ENCODE measurements around the gene STRA8.

STRA8 gene, protein sequence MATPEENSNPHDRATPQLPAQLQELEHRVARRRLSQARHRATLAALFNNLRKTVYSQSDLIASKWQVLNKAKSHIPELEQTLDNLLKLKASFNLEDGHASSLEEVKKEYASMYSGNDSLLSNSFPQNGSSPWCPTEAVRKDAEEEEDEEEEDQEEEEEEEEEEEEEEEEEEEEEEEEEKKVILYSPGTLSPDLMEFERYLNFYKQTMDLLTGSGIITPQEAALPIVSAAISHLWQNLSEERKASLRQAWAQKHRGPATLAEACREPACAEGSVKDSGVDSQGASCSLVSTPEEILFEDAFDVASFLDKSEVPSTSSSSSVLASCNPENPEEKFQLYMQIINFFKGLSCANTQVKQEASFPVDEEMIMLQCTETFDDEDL

DNA sequence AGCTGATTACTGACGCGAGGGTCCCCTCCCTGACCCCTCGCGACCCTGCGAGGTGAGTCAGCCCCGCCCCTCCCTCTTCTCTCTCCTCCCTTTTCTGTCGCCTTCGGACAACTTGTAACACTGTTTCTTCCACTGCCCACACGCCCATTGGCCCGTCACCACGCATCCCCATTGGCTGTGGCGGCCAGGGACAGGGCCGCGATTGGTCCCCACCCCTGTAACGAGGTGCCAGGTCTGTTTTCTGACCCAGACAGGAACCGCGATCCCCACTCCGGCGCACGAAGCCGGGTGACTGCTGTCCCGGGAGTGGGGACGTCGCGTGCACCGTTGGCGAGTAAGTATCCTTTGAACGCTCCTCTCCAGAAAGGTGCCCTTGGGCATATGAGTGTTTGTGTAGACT is at the start of gene STRA8:
TSS of gene STRA8 (plus strand) at position 269 of the 400 bp plus-strand sequence. CDS start 6,687 bp downstream, outside the sequence.
- in situ Hi-C loops (cut with MboI; ENCODE audit: low sequenced_read_pairs): no loop called here

DNA sequence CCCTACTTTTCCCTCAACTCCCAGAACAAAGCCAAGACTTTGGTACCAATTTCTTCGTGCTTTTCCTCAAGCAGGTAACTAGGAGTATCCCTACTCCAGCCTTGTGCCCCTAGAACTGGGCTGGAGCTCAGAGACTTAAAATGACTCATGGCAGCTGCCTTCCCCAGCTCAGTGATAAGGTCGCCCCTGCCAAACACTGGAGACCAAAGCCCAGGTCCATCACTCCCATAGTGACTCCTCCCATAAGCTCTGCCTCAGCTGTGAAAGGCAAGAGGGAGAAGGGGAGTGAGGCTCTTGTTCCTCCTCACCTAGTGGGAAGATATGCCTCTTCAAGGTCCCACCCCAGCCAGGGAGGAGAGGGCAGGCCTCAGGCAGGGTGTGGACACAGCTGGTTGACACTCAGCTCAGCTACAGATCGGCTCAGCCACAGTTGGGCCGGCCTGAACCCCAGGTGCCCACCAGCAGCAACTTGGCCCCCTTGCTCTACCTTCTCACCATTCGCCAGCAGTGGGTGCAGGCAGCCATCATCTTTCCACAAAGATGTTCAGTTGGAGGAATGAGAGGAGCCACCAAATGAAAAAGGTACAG is 49.3 kb upstream of the STRA8 start:
- in situ Hi-C loops (cut with MboI; ENCODE audit: low sequenced_read_pairs): no loop called here

DNA sequence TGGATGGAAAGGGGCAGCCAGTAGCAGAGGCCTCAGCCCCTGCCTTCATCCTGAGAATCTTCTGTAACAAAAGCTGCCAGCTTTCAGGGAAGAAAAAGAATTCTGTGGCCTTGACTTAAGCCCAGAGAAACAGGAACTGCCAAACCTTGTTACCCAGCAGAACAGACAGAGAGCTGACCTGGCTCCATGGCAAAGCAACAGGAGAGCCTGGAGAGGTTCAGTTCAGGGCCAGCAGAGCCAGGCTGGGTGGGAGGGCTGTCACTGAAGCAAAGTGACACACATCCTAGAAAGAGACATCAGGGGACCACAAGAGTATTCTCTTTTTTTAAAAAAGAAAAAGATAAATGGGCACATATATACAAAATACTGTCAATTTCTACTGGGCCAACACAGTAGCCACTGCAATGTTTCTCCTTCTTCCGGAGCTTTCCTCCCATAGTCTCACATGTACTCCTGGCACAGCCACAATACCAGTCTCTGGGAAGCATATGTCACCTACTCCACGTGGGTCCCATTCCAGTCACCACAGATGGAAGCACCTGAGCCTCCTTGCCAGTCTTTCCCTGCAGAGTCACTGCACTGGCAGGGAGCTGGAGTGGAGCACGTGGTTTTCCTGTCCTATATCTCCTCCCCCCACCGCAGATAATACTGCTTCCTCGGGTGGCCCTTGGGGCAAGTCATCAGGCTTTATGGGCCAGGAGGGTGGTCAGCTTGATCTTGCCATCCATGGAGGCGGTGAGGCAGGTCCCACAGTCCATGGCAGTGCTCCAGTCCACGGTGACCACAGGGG is 48.0 kb upstream of the STRA8 start:
- in situ Hi-C loops (cut with MboI; ENCODE audit: low sequenced_read_pairs): no loop called here

DNA sequence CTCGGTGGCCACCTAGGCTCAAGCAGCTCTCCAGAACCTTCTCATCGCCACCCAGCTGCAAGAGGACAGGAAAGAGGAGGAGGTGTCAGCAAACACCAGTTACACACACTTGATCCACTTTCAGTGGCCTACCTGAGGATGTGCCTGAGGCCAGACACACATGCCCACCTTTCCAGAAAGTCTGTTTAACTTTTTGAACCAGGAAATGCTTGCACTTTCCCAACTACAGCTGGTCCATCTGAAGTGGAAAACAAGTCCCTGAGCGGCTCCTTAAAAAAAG is 47.4 kb upstream of the STRA8 start:
- in situ Hi-C loops (cut with MboI; ENCODE audit: low sequenced_read_pairs): no loop called here

DNA sequence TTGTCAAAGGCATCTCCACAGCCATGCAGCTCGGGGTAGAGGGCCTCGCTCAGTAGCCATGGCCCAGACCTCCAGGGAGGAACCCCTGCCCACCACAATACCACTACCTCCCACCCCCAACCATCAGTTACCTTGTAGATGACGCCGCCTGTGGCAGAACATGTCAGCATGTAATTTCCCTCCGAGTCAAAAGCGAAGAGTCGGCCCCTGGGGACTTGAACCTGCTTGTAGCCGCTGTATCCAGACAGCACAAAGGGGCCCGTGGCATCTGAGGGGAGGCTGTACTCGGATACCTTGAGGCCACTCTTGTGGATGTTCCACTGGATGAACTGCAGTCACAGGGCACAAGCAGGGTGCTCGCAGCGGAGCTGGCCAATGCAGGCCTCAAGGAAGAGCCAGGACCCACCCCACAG is 46.8 kb upstream of the STRA8 start:
- in situ Hi-C loops (cut with MboI; ENCODE audit: low sequenced_read_pairs): no loop called here

DNA sequence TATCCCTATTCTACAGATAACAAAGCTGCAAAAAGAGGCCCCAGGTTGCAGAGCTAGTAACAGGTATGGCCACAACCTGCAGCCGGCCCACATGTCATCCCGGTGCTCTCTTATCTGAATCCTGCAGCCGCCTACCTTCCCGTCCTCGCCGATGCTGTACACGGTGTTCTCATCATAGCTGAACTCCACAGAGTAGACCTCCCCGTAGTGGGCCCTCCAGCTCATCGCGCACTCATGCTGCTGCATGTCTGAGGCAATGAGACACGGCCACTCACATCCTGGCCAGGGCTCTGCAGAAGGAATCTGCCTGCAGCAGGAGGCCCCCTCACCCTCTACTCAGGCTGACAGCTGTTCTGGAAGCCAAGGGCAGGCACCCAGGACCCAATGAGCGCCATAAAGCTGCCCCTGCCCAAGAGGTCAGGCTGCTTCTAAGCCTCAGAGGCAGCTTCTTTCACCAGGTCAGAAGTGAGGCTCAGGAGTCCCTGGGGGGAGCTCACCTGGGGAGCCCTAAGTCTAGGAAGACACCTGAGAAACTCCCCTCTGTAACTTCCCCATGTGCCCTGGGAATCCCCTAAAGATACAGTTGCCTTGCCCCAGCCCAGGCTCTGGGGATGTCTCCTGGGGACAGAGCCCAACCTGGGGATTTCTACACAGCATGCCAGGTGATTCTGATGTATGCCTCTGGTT is 45.2 kb upstream of the STRA8 start:
- in situ Hi-C loops (cut with MboI; ENCODE audit: low sequenced_read_pairs): no loop called here

DNA sequence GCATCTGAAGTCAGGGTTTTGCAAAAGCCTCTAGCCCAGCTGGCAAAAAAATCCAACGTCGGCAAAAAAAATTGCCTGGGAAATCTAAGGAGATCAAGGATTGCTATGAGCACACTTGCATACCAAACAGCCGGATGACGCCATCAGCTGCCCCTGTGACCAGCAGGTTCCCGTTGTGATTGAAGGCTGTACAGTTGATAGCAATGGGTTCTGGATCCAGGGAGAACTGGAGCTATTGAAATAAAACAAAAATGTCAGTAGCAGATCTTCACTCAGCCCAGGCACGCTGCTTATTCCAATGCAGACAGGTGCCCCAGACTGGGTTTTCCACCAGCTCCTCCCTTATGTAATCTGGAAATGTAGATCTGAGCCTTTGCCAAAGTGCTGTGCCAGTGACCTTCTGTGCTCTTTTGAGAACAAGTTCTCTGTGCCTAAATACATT is 44.4 kb upstream of the STRA8 start:
- in situ Hi-C loops (cut with MboI; ENCODE audit: low sequenced_read_pairs): no loop called here

DNA sequence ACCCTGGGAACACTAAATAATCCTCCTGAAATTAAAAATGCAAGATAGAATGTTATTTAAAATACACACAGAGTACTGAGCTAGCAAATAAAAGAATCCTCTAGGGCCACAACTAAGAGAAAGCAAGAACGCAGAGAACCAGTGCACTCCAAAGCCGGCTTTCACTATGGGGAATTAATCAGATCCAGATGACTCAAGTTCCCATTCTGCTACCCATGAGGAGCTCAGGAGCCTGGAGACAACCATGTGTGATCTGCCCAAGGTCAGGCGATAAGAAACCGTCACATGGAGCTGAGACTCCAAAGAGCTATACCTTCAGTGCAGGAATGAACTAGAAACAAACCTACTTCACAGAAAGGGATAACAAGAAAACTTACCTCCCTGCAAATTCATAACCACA is 43.7 kb upstream of the STRA8 start:
- in situ Hi-C loops (cut with MboI; ENCODE audit: low sequenced_read_pairs): no loop called here

DNA sequence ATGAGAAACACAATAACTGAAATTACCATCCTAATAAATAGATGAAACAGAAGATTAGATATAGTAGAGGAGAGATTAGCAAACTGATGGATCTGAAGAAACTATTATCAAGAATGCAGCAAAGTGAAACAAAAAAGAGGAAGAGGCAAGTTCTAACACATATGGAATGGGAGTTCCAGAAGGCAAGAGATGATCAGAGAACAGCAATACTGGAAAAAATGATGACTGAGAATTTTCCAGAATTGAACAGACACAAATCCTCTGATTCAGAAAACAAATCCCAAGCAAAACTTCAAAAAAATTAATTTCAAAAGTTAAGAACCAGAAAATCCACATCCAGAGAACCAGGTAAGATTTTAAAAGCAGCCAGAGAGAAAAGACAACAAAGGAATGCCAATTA is 42.9 kb upstream of the STRA8 start:
- in situ Hi-C loops (cut with MboI; ENCODE audit: low sequenced_read_pairs): no loop called here

DNA sequence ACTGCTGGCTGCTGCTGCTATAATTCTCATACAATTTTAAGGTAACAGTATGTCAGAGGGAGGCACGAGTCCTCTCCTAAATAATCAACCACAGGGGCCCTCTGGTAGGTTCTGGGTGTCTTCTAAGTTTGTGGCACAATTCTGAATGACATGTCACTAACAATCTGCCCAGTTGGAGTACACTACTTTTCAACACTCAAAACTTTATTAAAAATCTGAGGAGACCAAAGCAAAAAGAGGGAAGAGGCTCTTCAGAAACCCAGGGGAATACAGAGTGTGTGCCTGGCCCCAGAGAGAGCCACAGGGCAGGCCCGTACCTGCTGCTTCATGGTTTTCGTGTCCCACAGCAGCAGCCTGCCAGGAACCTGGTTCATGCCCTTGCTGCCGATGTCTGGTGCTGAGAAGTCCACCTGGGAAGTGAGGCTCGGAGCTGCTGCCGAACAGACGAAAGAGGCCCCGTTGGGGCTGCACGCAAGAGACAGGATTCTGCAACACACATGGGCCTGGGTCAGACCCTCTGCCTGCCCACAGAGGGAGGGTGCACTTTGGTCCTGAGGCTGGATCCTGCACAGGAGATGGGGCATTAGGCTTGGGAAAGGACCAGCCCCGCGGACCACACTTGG is 40.6 kb upstream of the STRA8 start:
- in situ Hi-C loops (cut with MboI; ENCODE audit: low sequenced_read_pairs): no loop called here

DNA sequence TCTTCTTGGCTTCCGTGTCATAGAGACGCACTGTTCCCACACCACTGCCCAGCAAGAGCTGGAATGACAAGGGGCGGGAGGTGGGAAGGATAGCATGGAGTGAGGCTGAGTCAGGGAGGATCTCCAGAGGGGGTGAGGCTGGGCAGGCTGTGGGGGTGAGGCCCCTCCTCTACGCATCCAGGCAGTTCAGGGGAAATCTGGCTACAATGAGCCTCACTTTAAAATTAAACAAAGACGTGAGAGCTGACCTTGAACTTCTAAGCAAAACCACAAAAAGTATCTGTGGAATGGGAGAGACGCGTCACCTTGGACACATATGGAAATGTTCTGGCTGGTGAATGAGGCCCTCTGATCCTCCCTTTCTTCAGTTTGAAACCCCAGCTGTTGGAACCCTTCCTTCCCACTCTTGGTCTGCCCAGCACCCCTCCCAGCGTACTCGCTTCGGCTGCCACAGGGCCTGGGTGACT is 40.0 kb upstream of the STRA8 start:
- in situ Hi-C loops (cut with MboI; ENCODE audit: low sequenced_read_pairs): no loop called here

DNA sequence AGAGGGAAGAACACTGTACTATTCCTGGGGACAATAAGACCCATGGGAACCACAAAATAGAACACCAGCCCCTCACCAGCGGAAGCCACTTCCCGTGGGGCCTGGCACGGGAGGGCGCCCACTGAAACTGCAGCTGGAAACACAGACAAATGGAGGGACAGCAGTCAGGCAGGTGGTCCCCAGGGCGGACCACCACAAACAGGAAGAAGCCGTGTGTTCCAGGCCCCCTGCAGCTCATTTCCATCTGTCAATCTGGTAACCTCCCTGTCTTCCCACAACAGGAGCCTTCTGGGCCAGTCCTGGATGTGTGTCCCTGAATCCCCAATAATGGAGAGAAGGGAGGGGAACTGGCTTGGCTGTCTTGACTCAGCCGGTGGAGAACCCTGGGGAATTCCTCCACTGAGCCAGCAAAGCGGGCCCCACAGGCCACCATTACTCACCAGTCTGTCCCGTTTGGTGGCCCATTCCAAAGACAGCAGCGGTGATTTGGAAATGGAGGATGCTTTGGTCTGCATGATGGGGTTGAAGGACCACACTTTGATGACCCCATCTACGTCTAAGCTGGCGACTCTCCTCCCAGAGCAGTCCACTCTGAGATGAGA is 39.0 kb upstream of the STRA8 start:
- in situ Hi-C loops (cut with MboI; ENCODE audit: low sequenced_read_pairs): no loop called here

DNA sequence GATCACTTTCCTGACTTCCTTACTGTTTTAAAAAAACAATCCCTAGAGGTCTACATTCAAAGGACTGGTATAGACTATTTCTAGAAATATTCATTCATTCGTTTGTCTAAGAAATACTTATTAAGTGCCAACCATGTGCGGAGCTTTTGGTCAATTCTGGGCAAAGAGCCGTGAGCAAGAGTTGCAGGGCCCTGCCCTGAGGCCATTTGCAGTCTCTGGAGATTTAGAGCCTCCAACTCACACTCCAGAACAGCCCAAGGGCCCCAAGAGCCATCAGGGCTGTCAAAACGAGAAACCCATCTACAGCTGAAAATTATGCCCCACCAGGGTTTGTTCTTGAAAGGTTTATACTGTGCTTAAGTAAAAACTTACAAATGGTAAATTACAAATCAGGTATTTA is 38.5 kb upstream of the STRA8 start:
- in situ Hi-C loops (cut with MboI; ENCODE audit: low sequenced_read_pairs): no loop called here

DNA sequence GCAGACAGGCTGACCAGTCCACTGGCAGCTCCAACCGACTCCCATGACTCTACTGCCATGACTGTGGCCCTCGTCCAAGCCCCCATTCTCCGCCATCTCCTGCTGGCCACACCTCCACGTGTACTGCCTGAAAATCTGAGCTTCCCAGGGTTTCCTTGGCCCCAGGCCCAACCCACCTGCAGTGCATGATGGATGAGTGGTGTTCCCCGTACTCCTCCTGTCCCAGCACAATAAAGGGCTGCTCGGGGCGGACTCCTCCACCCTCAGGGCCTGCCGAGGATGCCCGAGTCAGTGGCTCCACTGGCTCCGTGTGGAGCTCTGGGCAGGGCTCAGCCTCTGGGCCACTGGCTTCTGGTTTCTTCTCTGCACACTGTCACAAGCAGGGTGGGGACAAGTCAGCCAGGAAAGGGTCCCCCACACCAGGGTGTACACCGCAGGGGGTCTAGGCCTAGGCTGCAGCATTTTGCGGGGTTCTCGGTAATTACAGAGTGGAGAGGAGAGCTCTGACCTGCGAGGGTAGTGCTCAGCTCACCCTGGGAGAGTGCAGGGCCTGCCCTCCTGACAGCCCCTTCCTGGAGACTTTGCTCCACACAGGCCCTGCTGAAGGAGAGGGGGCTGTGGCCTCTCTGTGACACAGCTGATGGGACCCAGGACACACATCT is 37.5 kb upstream of the STRA8 start:
- in situ Hi-C loops (cut with MboI; ENCODE audit: low sequenced_read_pairs): no loop called here

DNA sequence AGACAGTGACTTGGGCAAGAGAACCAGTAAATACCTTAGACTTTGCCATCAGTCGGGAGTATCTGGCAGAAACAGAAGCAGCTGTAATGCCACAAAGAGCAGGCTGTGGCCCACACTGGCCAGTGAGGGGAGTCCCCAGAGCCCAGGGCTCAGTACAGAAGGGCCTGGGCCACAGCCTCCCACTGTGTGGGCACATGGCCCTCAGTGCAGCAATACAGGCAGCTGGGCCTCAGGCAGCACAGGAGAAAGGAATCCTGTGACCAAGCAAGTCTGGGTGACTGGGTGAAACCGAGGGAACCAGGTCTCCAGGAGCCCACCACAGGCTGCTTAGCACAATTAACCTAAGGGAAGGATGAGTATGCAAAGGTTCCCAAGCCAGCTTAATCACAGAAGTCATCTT is 36.3 kb upstream of the STRA8 start:
- in situ Hi-C loops (cut with MboI; ENCODE audit: low sequenced_read_pairs): no loop called here

DNA sequence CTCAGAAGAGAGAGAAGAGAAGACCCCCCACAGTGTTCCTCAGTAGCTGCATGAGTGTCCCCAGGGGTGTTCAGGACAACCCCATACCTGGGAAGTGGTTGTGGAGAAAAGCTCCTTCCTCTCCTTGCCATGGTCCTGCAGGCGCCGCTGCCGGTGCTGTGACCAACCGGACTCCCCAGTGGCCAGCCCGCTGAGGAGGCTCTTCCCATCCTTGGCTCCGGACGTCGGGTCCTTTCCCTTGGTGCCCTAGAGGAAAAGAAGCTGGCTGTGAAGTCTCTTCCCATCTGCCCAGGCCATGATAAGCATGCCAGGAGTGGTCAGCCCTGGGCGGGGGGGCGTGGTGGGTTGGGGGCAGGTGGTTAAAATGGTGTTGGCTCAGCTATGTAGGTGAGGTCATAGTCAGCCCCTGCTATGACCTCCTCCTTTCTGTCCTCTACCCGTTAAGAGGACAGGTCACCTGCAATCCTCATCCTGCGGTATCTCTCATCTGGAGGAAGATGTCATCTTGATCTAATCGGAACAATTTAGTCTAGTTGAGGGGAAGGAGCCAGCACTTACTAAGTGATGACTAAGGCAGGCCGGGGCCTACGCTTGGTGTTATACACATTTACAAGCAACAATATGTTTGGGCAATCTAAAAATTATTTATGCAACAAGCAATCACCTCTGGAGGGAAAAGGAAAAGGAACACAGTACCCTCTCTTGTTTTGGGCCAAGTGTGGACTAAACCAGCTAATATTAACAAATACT is 35.6 kb upstream of the STRA8 start:
- in situ Hi-C loops (cut with MboI; ENCODE audit: low sequenced_read_pairs): no loop called here

DNA sequence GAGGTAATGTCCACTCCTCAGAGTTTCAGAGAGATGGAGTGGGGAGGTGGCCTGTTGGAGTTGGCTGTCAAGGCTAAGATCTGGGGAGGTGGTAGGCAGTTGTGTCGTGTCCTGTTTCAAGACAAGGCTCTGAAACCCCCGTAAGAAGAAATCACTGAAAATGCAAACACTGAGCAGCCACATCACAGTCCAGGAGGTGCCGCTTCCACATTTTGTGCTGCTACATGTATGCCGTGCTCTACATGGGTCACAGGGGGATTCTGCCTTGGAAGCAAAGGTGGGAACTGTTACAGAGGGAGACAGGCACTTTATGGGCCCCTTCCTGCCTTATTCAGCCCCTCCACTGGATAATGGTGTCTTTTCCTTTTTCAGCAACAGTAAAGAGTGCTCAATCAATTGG is 34.2 kb upstream of the STRA8 start:
- in situ Hi-C loops (cut with MboI; ENCODE audit: low sequenced_read_pairs): no loop called here

DNA sequence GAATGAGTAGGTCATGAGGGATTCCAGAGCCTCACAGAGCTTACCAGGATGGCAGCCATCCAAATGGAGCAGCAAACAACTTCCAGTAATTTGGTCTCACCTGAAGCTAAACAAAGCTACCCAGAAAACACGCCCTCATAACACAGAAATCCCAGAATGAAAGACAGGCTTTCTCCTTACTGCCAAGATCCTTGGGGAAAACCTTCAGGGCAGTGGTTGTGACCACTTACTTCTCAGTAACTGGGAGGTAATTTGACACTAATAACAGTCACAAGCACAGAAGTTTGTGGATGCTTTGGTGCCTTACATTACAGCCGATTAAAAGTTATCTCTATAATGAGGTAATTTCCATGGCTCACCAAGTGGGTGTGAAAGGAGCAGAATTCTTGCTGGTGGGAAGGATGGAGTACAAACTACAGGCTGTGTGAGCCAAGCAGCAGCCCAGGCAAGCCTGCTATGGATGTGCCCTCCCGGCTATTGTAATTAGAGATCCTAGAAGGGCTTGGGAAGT is 32.8 kb upstream of the STRA8 start:
- in situ Hi-C loops (cut with MboI; ENCODE audit: low sequenced_read_pairs): no loop called here

DNA sequence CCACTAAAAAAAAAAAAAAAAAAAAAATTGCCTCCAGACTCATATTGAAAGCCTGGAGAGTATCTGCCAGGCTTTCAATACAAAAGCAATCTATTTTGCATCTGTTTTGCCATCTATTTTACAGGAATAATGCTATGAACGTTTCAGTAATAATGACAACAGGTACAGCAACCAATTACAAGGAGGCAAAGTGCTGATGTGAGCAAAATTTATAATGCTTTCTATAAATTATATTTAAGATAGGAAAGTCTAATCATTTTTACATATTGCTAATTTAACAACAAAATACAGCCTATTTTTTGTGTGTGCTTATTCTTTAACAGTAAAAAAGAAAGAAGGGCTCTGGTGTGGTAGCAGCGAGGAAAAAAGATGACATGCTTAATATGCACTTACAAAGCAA is 32.3 kb upstream of the STRA8 start:
- in situ Hi-C loops (cut with MboI; ENCODE audit: low sequenced_read_pairs): no loop called here
